GM21825 (cell line): ENCODE data around the gene ITSN2.
"Not testable (repeated sequence)": the region's sequence is repeated elsewhere in the genome, so short reads cannot be mapped to it uniquely, and the experiment has no call there.

Experiments used
- ATAC-seq: cut with Tn5 transposase; IDR thresholded peaks from one replicate; pipeline ENCODE4 v1.9.1; 2021; ENCODE audit warnings: mild to moderate bottlenecking, moderate library complexity; ENCODE audit not compliant: unreplicated experiment

Gene ITSN2

GRCh38 chr2:24222946-24223345 lies 137.4 kb downstream of the ITSN2 start:
- ATAC-seq: no peak

DNA sequence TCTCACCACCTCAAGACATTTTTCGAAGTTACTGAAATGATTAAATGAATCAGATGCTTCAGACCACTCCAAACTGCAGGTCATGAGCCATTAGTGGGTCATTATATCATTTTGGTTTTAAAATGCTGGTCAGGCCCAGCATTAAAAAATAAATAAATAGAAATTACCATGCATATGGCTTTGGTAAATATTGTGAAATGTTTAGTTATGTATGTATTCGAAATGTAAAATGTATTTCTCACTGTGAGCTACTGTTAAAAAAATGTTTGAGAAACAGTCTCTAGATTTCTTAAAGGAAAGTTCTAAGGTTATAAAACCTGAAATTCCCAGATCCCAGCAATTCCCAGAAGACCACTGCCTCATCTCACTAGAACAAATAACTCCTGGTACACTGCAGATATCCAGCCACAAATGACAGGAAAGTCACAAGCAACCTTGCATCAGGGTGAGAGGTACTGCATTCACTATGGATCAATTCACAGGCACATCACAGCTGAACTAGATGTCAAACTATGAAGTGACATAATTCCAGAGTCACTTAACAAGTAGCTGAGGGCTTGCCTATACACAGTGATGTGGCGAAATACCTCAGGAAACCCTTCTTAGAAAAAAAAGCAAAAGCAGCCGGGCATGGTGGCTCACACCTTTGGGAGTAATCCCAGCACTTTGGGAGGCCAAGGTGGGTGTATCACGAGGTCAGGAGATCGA lies 138.8 kb downstream of the ITSN2 start:
- ATAC-seq: no peak

DNA sequence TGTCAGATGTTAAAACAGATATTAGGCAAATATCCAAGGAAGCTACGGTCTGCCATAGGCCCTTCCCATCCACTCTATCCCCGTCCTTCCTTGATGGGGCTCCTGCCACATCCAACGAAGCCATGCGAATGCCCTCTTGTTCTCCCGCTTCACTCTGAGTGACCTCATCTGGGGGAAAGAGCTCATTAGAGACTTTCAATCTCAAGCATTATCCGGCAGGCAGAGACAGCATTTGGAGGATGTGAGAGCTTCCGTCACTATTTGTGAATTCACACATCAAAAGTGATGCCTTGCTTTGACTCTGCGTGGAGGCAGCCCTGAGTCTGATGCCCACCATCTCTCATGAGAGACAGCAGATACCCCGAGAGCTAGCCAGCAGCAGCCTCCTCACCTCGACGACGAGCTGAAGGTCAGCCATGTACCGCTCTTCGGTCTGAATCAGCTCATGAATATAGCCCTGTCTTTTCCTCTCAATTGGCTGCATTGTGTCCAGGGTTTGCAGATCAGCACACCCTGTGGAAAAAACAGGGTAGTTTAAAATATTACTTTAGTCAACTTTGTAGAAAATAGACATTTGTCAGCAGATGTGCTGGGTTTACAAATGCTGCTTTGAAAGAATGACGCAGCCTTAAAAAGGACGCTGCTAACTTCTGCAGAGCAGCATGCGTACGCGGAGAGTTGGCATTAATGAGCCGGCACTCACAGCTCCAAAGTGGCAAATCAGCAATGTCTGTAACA lies 139.6 kb downstream of the ITSN2 start:
- ATAC-seq: no peak

GRCh38 chr2:24214880-24215279 lies 145.5 kb downstream of the ITSN2 start:
- peak; percentile 87 for ATAC-seq

GRCh38 chr2:24211408-24211807 lies 148.9 kb downstream of the ITSN2 start:
- no peak for ATAC-seq

- ATAC-seq: no peak
Observed at GRCh38 chr2:24210723-24211122, 149.6 kb downstream of the ITSN2 start.

DNA sequence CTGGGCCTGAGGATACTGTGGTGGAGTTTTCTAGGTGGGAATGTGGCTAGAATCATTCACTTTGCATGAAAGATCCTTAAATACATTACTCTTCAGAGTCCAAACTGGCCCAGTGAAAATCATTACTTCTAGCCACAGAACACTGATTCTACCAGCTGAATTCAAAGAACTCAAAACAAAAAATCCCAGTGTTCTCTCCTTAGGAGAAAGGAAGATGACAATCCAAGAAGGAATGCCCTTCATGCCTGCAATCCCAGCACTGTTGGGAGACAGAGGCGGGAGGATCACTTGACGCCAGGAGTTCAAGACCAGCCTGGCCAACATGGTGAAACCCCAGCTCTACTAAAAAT lies 150.3 kb downstream of the ITSN2 start:
- ATAC-seq: no peak

- ATAC-seq: no peak
Observed at GRCh38 chr2:24209389-24210105, 150.8 kb downstream of the ITSN2 start.

GRCh38 chr2:24208490-24208889 lies 151.8 kb downstream of the ITSN2 start:
- ATAC-seq: no peak

- no peak for ATAC-seq
Observed at GRCh38 chr2:24207359-24207758, 153.0 kb downstream of the ITSN2 start.

DNA sequence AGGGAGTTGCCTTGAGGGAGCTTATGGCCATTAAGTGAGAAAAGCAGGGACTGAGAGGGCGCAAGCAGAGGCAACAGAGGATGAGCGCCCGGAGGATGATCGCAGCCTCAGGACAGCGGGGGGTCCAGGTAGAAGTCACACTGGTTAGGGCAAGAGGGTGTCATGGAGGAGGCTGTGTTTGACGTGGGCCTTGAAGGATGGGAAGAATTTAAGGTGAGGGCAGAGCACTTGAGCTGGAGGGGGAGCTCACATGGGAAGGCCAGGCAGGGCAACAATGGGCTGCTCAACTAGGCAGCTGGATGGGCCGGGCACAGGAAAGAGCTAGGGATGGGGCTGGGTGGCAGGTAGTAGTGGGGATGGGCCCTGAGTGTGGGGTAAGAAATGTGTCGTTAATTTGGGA lies 153.6 kb downstream of the ITSN2 start:
- no peak for ATAC-seq

DNA sequence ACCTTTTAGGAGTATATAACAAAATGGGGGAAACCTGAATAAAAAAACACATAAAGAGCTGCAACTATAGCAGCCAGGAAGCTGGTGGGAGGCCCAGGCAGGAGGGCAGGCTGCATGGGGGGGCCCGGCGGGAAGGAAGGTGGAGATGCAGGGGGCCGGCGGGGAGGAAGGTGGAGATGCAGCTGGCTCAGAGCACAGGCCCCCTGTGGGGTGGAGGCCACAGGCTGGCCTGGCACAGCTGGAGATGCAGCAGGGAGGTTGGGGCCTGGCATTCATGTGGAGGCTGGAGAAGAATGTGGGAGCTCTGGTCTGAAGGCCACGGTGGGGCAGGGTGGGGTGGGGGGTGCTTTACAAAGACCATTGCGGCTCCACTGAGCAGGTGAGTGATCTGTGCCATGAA lies 154.1 kb downstream of the ITSN2 start:
- no peak for ATAC-seq

- ATAC-seq: no peak
Observed at GRCh38 chr2:24205131-24205530, 155.2 kb downstream of the ITSN2 start.

DNA sequence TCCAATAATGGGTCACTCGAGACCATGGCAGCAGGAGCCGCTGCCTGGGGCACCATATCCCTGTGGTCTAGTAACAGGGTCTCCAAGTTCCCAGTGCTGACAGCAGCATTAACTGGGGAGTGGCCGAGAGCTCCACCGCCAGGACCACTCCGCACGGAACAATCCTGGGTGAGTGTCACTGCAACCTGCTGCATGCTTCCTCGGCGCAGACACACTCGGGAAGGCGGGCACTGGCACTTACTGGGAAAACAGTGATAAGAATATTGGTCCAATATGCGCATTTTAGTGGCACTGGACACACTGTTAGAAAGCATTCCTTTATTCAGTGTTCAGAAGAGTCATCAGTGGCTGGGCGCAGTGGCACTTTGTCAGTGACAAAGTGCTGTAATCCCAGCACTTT lies 155.8 kb downstream of the ITSN2 start:
- ATAC-seq: no peak

DNA sequence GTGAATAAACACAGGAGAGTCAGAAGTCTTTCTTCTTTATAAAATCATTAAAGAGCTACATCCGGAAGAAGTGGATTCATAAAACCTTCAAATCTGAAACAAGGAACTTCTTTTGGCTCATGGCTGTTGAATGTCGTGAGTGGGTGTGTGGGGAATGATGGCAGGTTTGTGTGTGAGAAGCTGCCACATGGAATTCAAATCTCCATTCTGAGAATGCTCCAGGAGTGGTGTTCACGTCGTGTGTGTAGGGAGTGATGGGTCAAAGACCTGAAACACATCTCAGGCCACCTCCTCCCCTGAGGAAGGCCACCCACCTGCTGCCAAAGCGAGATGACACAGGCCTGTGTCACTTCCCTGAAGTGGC lies 156.6 kb downstream of the ITSN2 start:
- no peak for ATAC-seq

- ATAC-seq: no peak
Observed at GRCh38 chr2:24203029-24203786, 157.1 kb downstream of the ITSN2 start.

GRCh38 chr2:24200799-24201198 lies 159.5 kb downstream of the ITSN2 start:
- no peak for ATAC-seq

- ATAC-seq: no peak
Observed at GRCh38 chr2:24199968-24200590, 160.3 kb downstream of the ITSN2 start.

DNA sequence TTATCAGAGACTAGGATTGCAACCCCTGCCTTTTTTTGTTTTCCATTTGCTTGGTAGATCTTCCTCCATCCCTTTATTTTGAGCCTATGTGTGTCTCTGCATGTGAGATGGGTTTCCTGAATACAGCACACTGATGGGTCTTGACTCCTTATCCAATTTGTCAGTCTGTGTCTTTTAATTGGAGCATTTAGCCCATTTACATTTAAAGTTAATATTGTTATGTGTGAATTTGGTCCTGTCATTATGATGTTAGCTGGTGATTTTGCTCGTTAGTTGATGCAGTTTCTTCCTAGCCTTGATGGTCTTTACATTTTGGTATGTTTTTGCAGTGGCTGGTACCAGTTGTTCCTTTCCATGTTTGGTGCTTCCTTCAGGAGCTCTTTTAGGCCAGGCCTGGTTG lies 163.1 kb downstream of the ITSN2 start:
- ATAC-seq: not testable (repeated sequence)

GRCh38 chr2:24191848-24192247 lies 168.5 kb downstream of the ITSN2 start:
- no peak for ATAC-seq

DNA sequence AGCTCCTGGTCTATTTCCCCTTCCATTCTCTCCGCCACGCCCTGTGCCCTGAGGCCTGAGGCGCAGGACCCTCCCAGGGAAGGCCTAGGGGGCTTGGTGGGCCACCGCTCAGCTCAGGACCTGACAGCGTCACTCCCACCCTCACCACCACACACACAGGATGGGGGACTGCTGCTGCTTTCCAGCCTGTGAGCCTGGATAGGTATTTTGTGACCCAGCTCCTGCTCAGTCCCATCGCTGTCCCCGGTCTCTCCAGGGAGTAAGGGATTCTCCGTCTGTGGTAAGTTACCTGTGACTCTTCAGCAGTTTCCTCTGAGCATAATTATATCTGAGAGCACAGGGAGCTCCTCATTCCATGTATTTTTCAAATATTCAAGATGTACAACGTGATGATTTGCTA lies 169.2 kb downstream of the ITSN2 start:
- no peak for ATAC-seq
